Prostate gland (tissue), 2 donors: ENCODE measurements around the gene PLPP6. TPM values are rescaled to one million over a fixed set of nuclear protein-coding genes. Genes with fewer than 3 reads are reported as not detected.
A peak's percentile ranks its signal among the peaks of the same experiment; 100 is the strongest.

Source experiments
- DNase-seq: peaks from one replicate; pipeline ENCODE4 v3.0.0-alpha.2; 2019; ENCODE audit warnings: low spot score
- H3K27ac ChIP-seq, 2 donors: fragments of 200-600 bp; sonication (generic); 2 replicates each; pipeline ENCODE4 v1.5.1; 2017 to 2019
- H3K27me3 ChIP-seq: fragments of 200-600 bp; sonication (generic); replicated peaks from 2 replicates; pipeline ENCODE4 v1.5.1; 2019; ENCODE audit not compliant: insufficient read depth
- H3K36me3 ChIP-seq, 2 donors: fragments of 200-600 bp; sonication (generic); 1 replicate in 1 of 2; 2 replicates in 1 of 2; pipeline versions ENCODE4 v1.5.1 to v1.8.1; 2017 to 2019
- H3K4me1 ChIP-seq: fragments of 200-600 bp; sonication (generic); replicated peaks from 2 replicates; pipeline ENCODE4 v1.5.1; 2019
- H3K4me3 ChIP-seq, 2 donors: fragments of 200-600 bp; sonication (generic); 2 replicates each; pipeline ENCODE4 v1.5.1; 2017 to 2019
- H3K9me3 ChIP-seq: fragments of 200-600 bp; sonication (generic); 2 replicates; pipeline ENCODE4 v1.5.1; 2017
- CTCF ChIP-seq, 4 experiments: fragments of 200-600 bp in 2 of 4; fragments of 450-650 bp in 2 of 4; sonication (generic) in 2 of 4; IDR thresholded peaks; 1 replicate in 3 of 4; 2 replicates in 1 of 4; pipeline ENCODE4 v1.5.1; 2016 to 2019; ENCODE audit warnings: antibody characterized with exemption in 4 of 4, mild to moderate bottlenecking in 2 of 4, moderate library complexity in 2 of 4
- POLR2A ChIP-seq: fragments of 450-650 bp; IDR thresholded peaks from one replicate; pipeline ENCODE4 v1.6.1; 2016; ENCODE audit warnings: antibody characterized with exemption, mild to moderate bottlenecking
- POLR2AphosphoS5 ChIP-seq: sonication (generic); formaldehyde crosslinking; IDR thresholded peaks from one replicate; pipeline ENCODE4 v1.6.1; 2017; ENCODE audit warnings: antibody characterized with exemption
- WGBS: methylation state at CpG from one replicate; pipeline ENCODE4 v1.1.5; 2018; 5-methylcytosine and 5-hydroxymethylcytosine counted together
- intact Hi-C: fragments of 100-400 bp; cut with DNase I; formaldehyde crosslinking; loops from one replicate; pipeline ENCODE4 v1.14.2; 2022
- total RNA-seq, 2 donors: library from RNA; depleted of rRNA; stranded (reverse); fragments of >200 nt; gene quantifications; one replicate each; pipeline ENCODE4 v1.1.0, GENCODE V29; 2016

PLPP6 gene
- total RNA-seq, 2 donors from 2014 or later = 15.6 to 32.5 TPM

GRCh38 chr9:4661611-4662010, 483 bp upstream of the PLPP6 start:
- intact Hi-C loops = loop anchor here (1.0 to 10.0 kb wide), 2 partner anchors 79 to 323 kb away; partner anchors contain the start of gene JAK2
- 13% methylated on average over 5 of the region's 5 CpGs for whole genome bisulfite sequencing
- peaks cover 8% of the 10 kb centered on the region for H3K4me1 ChIP-seq

DNA sequence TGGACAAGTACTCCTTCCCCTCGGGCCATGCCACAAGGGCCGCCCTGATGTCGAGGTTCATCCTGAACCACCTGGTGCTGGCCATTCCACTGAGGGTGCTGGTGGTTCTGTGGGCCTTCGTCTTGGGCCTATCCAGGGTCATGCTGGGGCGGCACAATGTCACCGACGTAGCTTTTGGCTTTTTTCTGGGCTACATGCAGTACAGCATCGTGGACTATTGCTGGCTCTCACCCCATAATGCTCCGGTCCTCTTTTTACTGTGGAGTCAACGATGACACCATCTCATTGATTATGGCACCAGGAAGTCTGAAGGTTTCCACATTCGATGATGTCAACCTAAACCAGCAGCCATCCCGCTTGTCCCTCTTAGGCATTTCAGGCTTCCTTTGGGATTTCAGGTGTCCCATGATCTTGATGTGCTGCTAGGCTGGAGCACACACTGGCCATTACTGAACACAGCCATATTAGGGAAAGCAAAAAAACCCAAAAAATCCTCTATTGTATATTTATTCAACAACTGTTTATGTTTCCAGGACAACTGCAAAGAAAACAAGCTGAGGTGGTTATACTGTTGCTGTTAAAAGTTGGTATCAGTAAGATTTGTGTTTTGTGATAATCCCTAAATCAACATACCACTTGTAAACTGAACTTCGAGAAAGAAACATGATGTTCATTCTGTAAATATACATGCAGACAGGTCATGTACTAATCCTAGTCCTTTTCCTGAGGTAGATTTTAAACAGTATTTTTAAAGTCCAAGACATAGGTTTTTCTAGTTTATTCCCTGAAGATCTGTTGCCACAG, 1.1 kb downstream of the PLPP6 start:
- peak overlapping the region; percentile 77 to 90 for H3K4me3 ChIP-seq
- intact Hi-C loops = loop anchor here (1.0 to 10.0 kb wide), 2 partner anchors 77 to 322 kb away; partner anchors contain the start of gene JAK2
- 47% methylated on average over 13 of the region's 13 CpGs for whole genome bisulfite sequencing

More at GRCh38 chr9:4661611-4662010, 483 bp upstream of the PLPP6 start:
- no peak for TF ChIP-seq CTCF (IDR thresholded peaks at IDR 0.05)
- TF ChIP-seq POLR2A = no peak
- TF ChIP-seq POLR2AphosphoS5 = no peak
- DNase-seq = no peak
- peak overlapping the region; percentile 77 to 90 for H3K4me3 ChIP-seq
- H3K9me3 ChIP-seq = no peaks in the 10 kb centered on the region
- H3K27me3 ChIP-seq = no peaks in the 10 kb centered on the region
- H3K36me3 ChIP-seq = no peaks in the 10 kb centered on the region
- peak overlapping the region; percentile 90 to 91 for H3K27ac ChIP-seq

GRCh38 chr9:4663956-4664355, 1.9 kb downstream of the PLPP6 start:
- intact Hi-C loops = loop anchor here (10.0 kb wide), 1 partner anchor 321 kb away; the partner anchor contains the start of gene JAK2
- Histone ChIP-seq H3K36me3 (no peaks in the 10 kb centered on the region), H3K4me3 (peak overlapping the region in 1 of 2 donors; percentile 77), H3K4me1 (peaks cover 8% of the 10 kb centered on the region), H3K9me3 (no peaks in the 10 kb centered on the region), H3K27ac (peak overlapping the region; percentile 90 to 91), H3K27me3 (no peaks in the 10 kb centered on the region)
- no peak for TF ChIP-seq POLR2A
- no peak for TF ChIP-seq CTCF (IDR thresholded peaks at IDR 0.05)
- TF ChIP-seq POLR2AphosphoS5 = no peak
- DNase-seq = no peak
- WGBS = 71% methylated on average over 3 of the region's 3 CpGs

More for the DNA sequence above, 1.1 kb downstream of the PLPP6 start:
- H3K9me3 ChIP-seq = no peaks in the 10 kb centered on the region
- peak overlapping the region; percentile 90 to 91 for H3K27ac ChIP-seq
- DNase-seq = no peak
- peaks cover 8% of the 10 kb centered on the region for H3K4me1 ChIP-seq
- H3K27me3 ChIP-seq = no peaks in the 10 kb centered on the region
- no peaks in the 10 kb centered on the region for H3K36me3 ChIP-seq
- TF ChIP-seq CTCF (IDR thresholded peaks at IDR 0.05) = no peak
- no peak for TF ChIP-seq POLR2A
- TF ChIP-seq POLR2AphosphoS5 = no peak

- Histone ChIP-seq H3K27ac (peak overlapping the region; percentile 74 to 90), H3K36me3 (no peaks in the 10 kb centered on the region), H3K4me1 (peaks cover 8% of the 10 kb centered on the region), H3K4me3 (peak overlapping the region in 1 of 2 donors; percentile 39), H3K27me3 (no peaks in the 10 kb centered on the region), H3K9me3 (no peaks in the 10 kb centered on the region)
- DNase-seq = no peak
- TF ChIP-seq CTCF (IDR thresholded peaks at IDR 0.05) (no peak), POLR2AphosphoS5 (no peak), POLR2A (no peak)
- 88% methylated on average over 2 of the region's 2 CpGs for WGBS
- intact Hi-C loops = loop anchor here (10.0 kb wide), 1 partner anchor 319 kb away; the partner anchor contains the start of gene JAK2
Observed at GRCh38 chr9:4665357-4665756, 3.3 kb downstream of the PLPP6 start.
